ENCODE results near the gene KRT2. TPM values are rescaled to one million over a fixed set of nuclear protein-coding genes. Genes with fewer than 3 reads are reported as not detected.

Gene KRT2
- total RNA-seq, 1 donor from 2014 or later, result not detected

DNA sequence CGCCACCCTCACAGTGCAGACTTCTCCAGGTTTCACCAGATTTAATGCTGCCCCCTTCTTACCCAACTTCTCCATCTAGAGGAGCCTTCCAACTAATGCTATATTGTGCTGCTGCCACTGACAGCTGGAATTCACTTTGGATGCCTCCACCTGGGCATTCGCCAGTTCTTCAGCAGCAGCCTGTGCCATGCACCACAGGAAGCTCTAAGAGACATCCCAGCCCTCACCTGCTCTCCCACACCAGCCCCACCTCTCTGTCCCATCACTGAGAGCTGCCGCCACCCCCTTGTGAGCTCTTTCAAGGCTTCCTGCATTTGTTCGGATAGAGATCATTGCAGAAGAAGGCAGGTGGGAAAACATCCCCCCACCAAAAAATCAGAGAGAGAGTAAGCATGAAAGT is 4.6 kb upstream of the KRT2 start:
- no peak overlapping the region for H3K4me3 Mint-ChIP-seq
- peak overlapping the region; percentile 57 for H3K27ac Mint-ChIP-seq
- H3K27me3 Mint-ChIP-seq, result peaks cover 49% of the 10 kb centered on the region
- H3K36me3 Mint-ChIP-seq, result no peaks in the 10 kb centered on the region
- TF ChIP-seq, protein P1, sequence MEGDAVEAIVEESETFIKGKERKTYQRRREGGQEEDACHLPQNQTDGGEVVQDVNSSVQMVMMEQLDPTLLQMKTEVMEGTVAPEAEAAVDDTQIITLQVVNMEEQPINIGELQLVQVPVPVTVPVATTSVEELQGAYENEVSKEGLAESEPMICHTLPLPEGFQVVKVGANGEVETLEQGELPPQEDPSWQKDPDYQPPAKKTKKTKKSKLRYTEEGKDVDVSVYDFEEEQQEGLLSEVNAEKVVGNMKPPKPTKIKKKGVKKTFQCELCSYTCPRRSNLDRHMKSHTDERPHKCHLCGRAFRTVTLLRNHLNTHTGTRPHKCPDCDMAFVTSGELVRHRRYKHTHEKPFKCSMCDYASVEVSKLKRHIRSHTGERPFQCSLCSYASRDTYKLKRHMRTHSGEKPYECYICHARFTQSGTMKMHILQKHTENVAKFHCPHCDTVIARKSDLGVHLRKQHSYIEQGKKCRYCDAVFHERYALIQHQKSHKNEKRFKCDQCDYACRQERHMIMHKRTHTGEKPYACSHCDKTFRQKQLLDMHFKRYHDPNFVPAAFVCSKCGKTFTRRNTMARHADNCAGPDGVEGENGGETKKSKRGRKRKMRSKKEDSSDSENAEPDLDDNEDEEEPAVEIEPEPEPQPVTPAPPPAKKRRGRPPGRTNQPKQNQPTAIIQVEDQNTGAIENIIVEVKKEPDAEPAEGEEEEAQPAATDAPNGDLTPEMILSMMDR (conservative IDR thresholded peaks at IDR 0.05), result no peak
- H3K4me1 Mint-ChIP-seq (ENCODE audit: unreplicated experiment), result peaks cover 4% of the 10 kb centered on the region
- no peak for DNase-seq (ENCODE audit: extremely low spot score, unreplicated experiment)
- H3K9me3 Mint-ChIP-seq, result no peaks in the 10 kb centered on the region

DNA sequence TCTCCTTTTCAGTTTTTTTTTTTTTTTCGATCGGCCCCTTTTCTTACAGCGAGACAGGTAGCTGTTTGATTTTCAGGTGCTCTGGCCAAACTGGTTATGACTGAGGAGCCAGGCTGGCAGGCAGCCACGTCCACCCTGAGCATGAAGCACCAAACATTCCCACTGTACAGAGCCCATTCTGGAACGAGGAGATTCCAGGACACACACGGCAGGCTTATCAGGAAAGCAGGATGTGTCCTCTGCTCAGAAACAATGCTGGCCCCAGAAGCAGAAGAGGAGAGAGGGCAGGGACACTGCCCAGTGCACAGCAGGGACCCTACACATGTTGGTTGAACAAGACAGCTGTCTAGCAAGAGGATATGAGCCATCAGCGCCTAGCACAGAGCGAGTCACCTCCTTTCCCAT is 3.7 kb upstream of the KRT2 start:
- H3K27ac Mint-ChIP-seq, result no peak overlapping the region
- H3K27me3 Mint-ChIP-seq, result peaks cover 49% of the 10 kb centered on the region
- no peaks in the 10 kb centered on the region for H3K9me3 Mint-ChIP-seq
- TF ChIP-seq, protein P1 (conservative IDR thresholded peaks at IDR 0.05), result no peak
- no peak for DNase-seq (ENCODE audit: extremely low spot score, unreplicated experiment)
- H3K4me1 Mint-ChIP-seq (ENCODE audit: unreplicated experiment), result peaks cover 4% of the 10 kb centered on the region
- no peak overlapping the region for H3K4me3 Mint-ChIP-seq
- H3K36me3 Mint-ChIP-seq, result no peaks in the 10 kb centered on the region

DNA sequence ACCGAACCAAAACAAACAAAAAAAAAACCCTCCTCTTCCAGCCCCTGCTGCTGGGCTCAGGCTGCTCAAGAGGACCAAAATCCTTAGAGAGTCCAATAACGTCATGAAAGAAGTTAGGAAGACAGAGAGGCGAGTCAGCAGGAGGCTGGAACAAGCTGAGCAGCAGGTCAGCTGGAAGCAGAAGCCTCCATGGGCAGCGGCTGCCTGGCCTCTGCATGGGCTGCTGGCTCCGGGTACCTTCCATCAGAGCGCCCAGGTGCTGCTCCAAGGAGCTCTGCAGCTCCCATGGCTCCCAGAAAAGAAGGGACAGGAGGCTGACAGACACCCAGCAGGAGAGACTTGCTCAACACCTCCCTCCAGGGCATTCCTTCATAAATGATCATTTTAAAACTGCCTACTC is 3.2 kb upstream of the KRT2 start:
- peaks cover 4% of the 10 kb centered on the region for H3K4me1 Mint-ChIP-seq (ENCODE audit: unreplicated experiment)
- TF ChIP-seq, protein P1 (conservative IDR thresholded peaks at IDR 0.05), result no peak

DNA sequence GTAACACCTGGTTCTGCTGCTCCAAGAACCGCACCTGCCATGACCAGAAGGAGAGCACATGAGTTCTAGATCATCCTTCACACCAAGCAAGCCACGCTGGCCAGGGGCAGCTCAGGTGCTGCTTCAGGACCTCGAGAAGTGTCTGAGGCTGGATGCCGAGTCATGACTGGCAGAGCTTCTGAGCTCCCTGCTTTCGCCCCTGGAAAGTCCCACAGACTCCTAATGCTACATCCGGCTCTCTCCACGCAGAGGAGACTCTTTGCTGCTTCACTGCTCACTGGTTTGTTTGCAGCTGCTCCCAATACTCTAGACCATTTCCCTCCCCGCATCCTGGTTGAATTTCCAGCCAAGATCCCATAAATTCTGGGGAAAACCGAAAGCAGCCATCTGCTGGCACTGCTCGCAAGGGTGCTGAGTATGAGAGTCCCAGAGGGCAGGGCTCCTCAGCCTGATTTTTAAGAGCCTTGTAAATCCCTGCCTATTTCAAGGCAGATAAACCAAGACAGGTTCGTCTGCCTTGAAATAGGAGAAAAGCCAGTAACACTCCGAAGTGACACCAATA is 1.4 kb downstream of the KRT2 start:
- H3K9me3 Mint-ChIP-seq, result no peaks in the 10 kb centered on the region
- TF ChIP-seq, protein P1 (conservative IDR thresholded peaks at IDR 0.05), result no peak
- peaks cover 47% of the 10 kb centered on the region for H3K27me3 Mint-ChIP-seq
- no peaks in the 10 kb centered on the region for H3K36me3 Mint-ChIP-seq
- H3K4me3 Mint-ChIP-seq, result no peak overlapping the region
- DNase-seq (ENCODE audit: extremely low spot score, unreplicated experiment), result no peak
- H3K4me1 Mint-ChIP-seq (ENCODE audit: unreplicated experiment), result peaks cover 7% of the 10 kb centered on the region
- no peak overlapping the region for H3K27ac Mint-ChIP-seq

More for the DNA sequence above, 3.2 kb upstream of the KRT2 start:
- H3K27ac Mint-ChIP-seq, result no peak overlapping the region
- no peaks in the 10 kb centered on the region for H3K9me3 Mint-ChIP-seq
- H3K4me3 Mint-ChIP-seq, result no peak overlapping the region
- H3K36me3 Mint-ChIP-seq, result no peaks in the 10 kb centered on the region
- peaks cover 49% of the 10 kb centered on the region for H3K27me3 Mint-ChIP-seq
- no peak for DNase-seq (ENCODE audit: extremely low spot score, unreplicated experiment)

DNA sequence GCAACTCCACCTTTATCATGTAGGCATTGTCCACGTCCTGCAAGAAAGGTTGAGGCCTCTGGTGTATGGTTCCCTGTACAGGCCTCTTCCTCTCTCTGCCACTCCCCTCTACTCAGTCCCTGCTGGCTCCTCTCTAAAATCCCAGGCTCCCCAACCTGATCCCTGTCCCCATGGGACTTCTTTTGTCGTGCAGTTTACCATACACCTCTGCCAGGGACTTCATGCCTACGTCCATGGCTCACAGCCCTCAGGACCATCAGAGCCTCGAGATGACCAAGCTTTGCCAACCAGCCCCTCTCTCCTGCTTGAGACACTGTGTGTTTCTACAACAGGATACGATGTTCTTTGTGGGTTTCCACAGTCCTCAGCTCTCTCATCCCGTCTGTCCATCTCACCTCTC is 2.9 kb downstream of the KRT2 start:
- H3K27me3 Mint-ChIP-seq, result peaks cover 45% of the 10 kb centered on the region
- H3K4me3 Mint-ChIP-seq, result no peak overlapping the region
- TF ChIP-seq, protein P1 (conservative IDR thresholded peaks at IDR 0.05), result no peak
- peaks cover 5% of the 10 kb centered on the region for H3K4me1 Mint-ChIP-seq (ENCODE audit: unreplicated experiment)
- no peaks in the 10 kb centered on the region for H3K36me3 Mint-ChIP-seq
- no peak overlapping the region for H3K27ac Mint-ChIP-seq
- DNase-seq (ENCODE audit: extremely low spot score, unreplicated experiment), result no peak
- no peaks in the 10 kb centered on the region for H3K9me3 Mint-ChIP-seq
